NB4 (cell line): ENCODE results near the gene DNAI7.

ENCODE experiments used
- CTCF ChIP-seq: IDR thresholded peaks from one replicate; pipeline ENCODE4 v1.5.1; 2012; ENCODE audit warnings: low read depth, low read length
- POLR2A ChIP-seq: IDR thresholded peaks from 2 replicates; pipeline ENCODE4 v1.6.1; 2011; ENCODE audit warnings: mild to moderate bottlenecking; ENCODE audit not compliant: insufficient read length; ENCODE audit errors: extremely low read depth

- no peak for TF ChIP-seq POLR2A
- TF ChIP-seq CTCF: no peak
These were observed 18.4 kb upstream of the DNAI7 start for GRCh38 chr12:25213338-25213737.
